ENCODE data around the gene RNF187. TPM values are rescaled to one million over a fixed set of nuclear protein-coding genes. Genes with fewer than 3 reads are reported as not detected.

RNF187 gene
- polyA plus RNA-seq, 2 of the 4 experiments (the other 2 are of a cell fraction) = 64.5 to 82.8 TPM

GRCh38 chr1:228445843-228446650 is 41.1 kb upstream of the RNF187 start:
- CTCF ChIA-PET = interaction anchor here (0.6 to 1.2 kb wide), 4 partner anchors 14 to 488 kb away, joined by 3 to 5 read pairs (median 4); no protein-coding TSS in a partner anchor
- peak overlapping the region; percentile 87 for H3K4me2 ChIP-seq
- DNase-seq (ENCODE audit: low read depth in 1 of 2, low spot score in 1 of 2) = peak; percentile 39 to 70

DNA sequence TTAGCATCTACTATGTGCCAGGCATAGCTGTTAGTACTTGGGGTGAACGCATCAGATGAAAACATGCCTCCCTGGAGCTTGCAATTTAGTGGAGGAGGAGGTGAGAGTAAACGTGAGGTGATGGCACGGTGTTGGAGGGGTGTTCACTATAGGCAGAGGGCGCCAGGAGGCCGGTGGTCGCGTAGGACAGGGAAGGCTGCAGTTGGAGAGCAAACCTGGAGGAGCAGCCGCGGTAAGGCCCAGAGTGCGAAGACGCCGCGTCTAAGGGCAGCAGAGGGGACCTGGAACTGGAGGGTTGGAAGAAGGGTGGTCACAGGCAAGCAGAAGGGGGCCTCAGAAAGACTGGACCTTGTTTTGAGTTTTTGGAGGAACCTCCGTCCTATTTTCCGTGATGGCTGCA is 40.3 kb upstream of the RNF187 start:
- FAIRE-seq (no peak), ATAC-seq (peak in 1 of 2 experiments; percentile 58; a peak in 3 of 6 replicates), DNase-seq (ENCODE audit: low read depth in 1 of 2, low spot score in 1 of 2) (peak in 1 of 2 experiments; percentile 18)
- ChIA-PET POLR2A (no interaction called here), CTCF (interaction anchor here (0.6 to 1.5 kb wide), 5 partner anchors 13 to 489 kb away, joined by 3 to 5 read pairs (median 3); no protein-coding TSS in a partner anchor)
- WGBS (ENCODE audit: missing lambda C conversion rate) = 76% methylated on average over 15 of the region's 15 CpGs
- Histone ChIP-seq H3K27ac (no peak overlapping the region), H3K4me2 (no peak overlapping the region), H3K9me3 (no peaks in the 10 kb centered on the region), H3K4me1 (peaks cover 4% of the 10 kb centered on the region; the same call in 1 of the 3 replicates), H3K4me3 (no peak overlapping the region)
- TF ChIP-seq SREBF2 (IDR thresholded peaks at IDR 0.05) = no peak
- TF ChIP-seq FOXS1 (CRISPR knock-in tag; IDR thresholded peaks at IDR 0.05) = no peak
- no peak for TF ChIP-seq EHMT2 (IDR thresholded peaks at IDR 0.05; ENCODE audit: low read depth)
- TF ChIP-seq RARB (CRISPR knock-in tag; IDR thresholded peaks at IDR 0.05) = no peak
- TF ChIP-seq, protein P1, sequence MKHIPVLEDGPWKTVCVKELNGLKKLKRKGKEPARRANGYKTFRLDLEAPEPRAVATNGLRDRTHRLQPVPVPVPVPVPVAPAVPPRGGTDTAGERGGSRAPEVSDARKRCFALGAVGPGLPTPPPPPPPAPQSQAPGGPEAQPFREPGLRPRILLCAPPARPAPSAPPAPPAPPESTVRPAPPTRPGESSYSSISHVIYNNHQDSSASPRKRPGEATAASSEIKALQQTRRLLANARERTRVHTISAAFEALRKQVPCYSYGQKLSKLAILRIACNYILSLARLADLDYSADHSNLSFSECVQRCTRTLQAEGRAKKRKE (CRISPR knock-in tag; IDR thresholded peaks at IDR 0.05; ENCODE audit: low read depth) = no peak
- TF ChIP-seq SMC3 (IDR thresholded peaks at IDR 0.05) = no peak
- TF ChIP-seq POLR2A (IDR thresholded peaks at IDR 0.05; ENCODE audit: low read length) = no peak
- TF ChIP-seq EP300 (IDR thresholded peaks at IDR 0.05) = no peak
- TF ChIP-seq CBX8 (IDR thresholded peaks at IDR 0.05) = no peak
- no peak for TF ChIP-seq FOSL2 (IDR thresholded peaks at IDR 0.05)
- TF ChIP-seq FOSL2 (CRISPR knock-in tag; IDR thresholded peaks at IDR 0.05) = no peak
- TF ChIP-seq USF2 (IDR thresholded peaks at IDR 0.05) = no peak
- no peak for TF ChIP-seq MYC (IDR thresholded peaks at IDR 0.05; ENCODE audit: borderline replicate concordance, low read length)
- no peak for TF ChIP-seq CBX2 (IDR thresholded peaks at IDR 0.05; ENCODE audit: borderline replicate concordance, low read depth)
- no peak for TF ChIP-seq NR3C1 (IDR thresholded peaks at IDR 0.05)

More at GRCh38 chr1:228445843-228446650, 41.1 kb upstream of the RNF187 start:
- FAIRE-seq (no peak), ATAC-seq (peak; percentile 40 to 78; a peak in 5 of 6 replicates)
- 56% methylated on average over 51 of the region's 51 CpGs for WGBS (ENCODE audit: missing lambda C conversion rate)
- Histone ChIP-seq H3K4me1 (0 out of 3 replicates have a peak, but pooled peaks cover 4% of the 10 kb centered on the region), H3K9me3 (no peaks in the 10 kb centered on the region), H3K4me3 (peak overlapping the region; percentile 36), H3K27ac (peak overlapping the region in 1 of 2 experiments; percentile 72; a peak in 4 of 6 replicates)
- no peak for TF ChIP-seq CBX2 (IDR thresholded peaks at IDR 0.05; ENCODE audit: borderline replicate concordance, low read depth)
- TF ChIP-seq ZFP36 (IDR thresholded peaks at IDR 0.05; ENCODE audit: borderline replicate concordance, partially characterized antibody) = no peak
- no peak for TF ChIP-seq POLR2A (IDR thresholded peaks at IDR 0.05; ENCODE audit: low read length)
- no peak for TF ChIP-seq TFCP2L1 (CRISPR knock-in tag; IDR thresholded peaks at IDR 0.05)
- TF ChIP-seq CHD4 (IDR thresholded peaks at IDR 0.05; ENCODE audit: borderline replicate concordance) = no peak
- peak; percentile 67 for TF ChIP-seq USF2 (IDR thresholded peaks at IDR 0.05)
- TF ChIP-seq, protein P2, sequence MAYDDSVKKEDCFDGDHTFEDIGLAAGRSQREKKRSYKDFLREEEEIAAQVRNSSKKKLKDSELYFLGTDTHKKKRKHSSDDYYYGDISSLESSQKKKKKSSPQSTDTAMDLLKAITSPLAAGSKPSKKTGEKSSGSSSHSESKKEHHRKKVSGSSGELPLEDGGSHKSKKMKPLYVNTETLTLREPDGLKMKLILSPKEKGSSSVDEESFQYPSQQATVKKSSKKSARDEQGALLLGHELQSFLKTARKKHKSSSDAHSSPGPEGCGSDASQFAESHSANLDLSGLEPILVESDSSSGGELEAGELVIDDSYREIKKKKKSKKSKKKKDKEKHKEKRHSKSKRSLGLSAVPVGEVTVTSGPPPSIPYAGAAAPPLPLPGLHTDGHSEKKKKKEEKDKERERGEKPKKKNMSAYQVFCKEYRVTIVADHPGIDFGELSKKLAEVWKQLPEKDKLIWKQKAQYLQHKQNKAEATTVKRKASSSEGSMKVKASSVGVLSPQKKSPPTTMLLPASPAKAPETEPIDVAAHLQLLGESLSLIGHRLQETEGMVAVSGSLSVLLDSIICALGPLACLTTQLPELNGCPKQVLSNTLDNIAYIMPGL (CRISPR knock-in tag; IDR thresholded peaks at IDR 0.05; ENCODE audit: borderline replicate concordance) = no peak
- no peak for TF ChIP-seq ZNF302 (CRISPR knock-in tag; IDR thresholded peaks at IDR 0.05)
- TF ChIP-seq, protein P3, sequence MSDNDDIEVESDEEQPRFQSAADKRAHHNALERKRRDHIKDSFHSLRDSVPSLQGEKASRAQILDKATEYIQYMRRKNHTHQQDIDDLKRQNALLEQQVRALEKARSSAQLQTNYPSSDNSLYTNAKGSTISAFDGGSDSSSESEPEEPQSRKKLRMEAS (IDR thresholded peaks at IDR 0.05) = peak; percentile 58
- POLR2A ChIA-PET = no interaction called here

All from A549 (cell line).